Gastroesophageal sphincter (tissue), 4 donors: ENCODE data around the gene SAMD5. TPM values are rescaled to one million over a fixed set of nuclear protein-coding genes. Genes with fewer than 3 reads are reported as not detected.

ENCODE experiments used
- ATAC-seq: fragments of 150-250 bp; one replicate; pipeline ENCODE4 v1.9.1; 2016; ENCODE audit warnings: mild to moderate bottlenecking, moderate library complexity
- H3K27ac ChIP-seq, 4 donors: fragments of 200-600 bp; sonication (generic) in 3 of 4; 1 replicate in 3 of 4; 2 replicates in 1 of 4; pipeline ENCODE4 v1.5.1; 2016 to 2019
- H3K27me3 ChIP-seq: fragments of 200-600 bp; sonication (generic); one replicate; pipeline ENCODE4 v1.5.1; 2019
- H3K36me3 ChIP-seq, 2 donors: fragments of 200-600 bp; sonication (generic); one replicate each; pipeline ENCODE4 v1.5.1; 2019; ENCODE audit warnings: control low read depth in 1 of 2
- H3K4me1 ChIP-seq, 3 donors: fragments of 200-600 bp; sonication (generic); 1 replicate in 2 of 3; 2 replicates in 1 of 3; pipeline ENCODE4 v1.5.1; 2016 to 2019; ENCODE audit warnings: control low read depth in 2 of 3
- H3K4me3 ChIP-seq, 2 donors: fragments of 200-600 bp; sonication (generic); one replicate each; pipeline ENCODE4 v1.5.1; 2019; ENCODE audit warnings: mild to moderate bottlenecking in 1 of 2, moderate library complexity in 1 of 2
- H3K9me3 ChIP-seq, 3 donors: fragments of 200-600 bp; sonication (generic); one replicate each; pipeline ENCODE4 v1.5.1; 2017 to 2019; ENCODE audit warnings: control low read depth in 2 of 3
- CTCF ChIP-seq, 4 experiments: fragments of 200-600 bp in 2 of 4; fragments of 450-650 bp in 2 of 4; sonication (generic) in 1 of 4; IDR thresholded peaks; one replicate each; pipeline ENCODE4 v1.5.1; 2017 to 2019; ENCODE audit warnings: antibody characterized with exemption in 4 of 4, mild to moderate bottlenecking in 2 of 4, moderate library complexity in 2 of 4
- EP300 ChIP-seq: sonication (generic); formaldehyde crosslinking; IDR thresholded peaks from one replicate; pipeline ENCODE4 v1.6.1; 2017; ENCODE audit warnings: antibody characterized with exemption, mild to moderate bottlenecking
- POLR2A ChIP-seq, 2 donors: fragments of 450-650 bp; IDR thresholded peaks; one replicate each; pipeline ENCODE4 v1.6.1; 2017; ENCODE audit warnings: antibody characterized with exemption in 2 of 2, mild to moderate bottlenecking in 2 of 2, moderate library complexity in 1 of 2
- POLR2AphosphoS5 ChIP-seq: sonication (generic); formaldehyde crosslinking; IDR thresholded peaks from one replicate; pipeline ENCODE4 v1.6.1; 2017; ENCODE audit warnings: antibody characterized with exemption
- WGBS, 2 donors: methylation state at CpG; one replicate each; pipeline ENCODE4 v1.1.5; 2018; ENCODE audit warnings: low coverage in 1 of 2; 5-methylcytosine and 5-hydroxymethylcytosine counted together
- total RNA-seq, 4 donors: library from RNA; depleted of rRNA; stranded (reverse); fragments of >200 nt; gene quantifications; one replicate each; pipeline ENCODE4 v1.1.0, GENCODE V29; 2016

SAMD5 gene
- 1 to 10 TPM in 1 of 4 donors, under 1 TPM in 3; 0.93 to 1.3 (median 0.96) TPM for total RNA-seq

GRCh38 chr6:147508042-147508865, at the start of gene SAMD5:
TSS of gene SAMD5 (plus strand) at chr6:147508690. CDS start at chr6:147508929, 239 bp downstream.
- H3K27me3 ChIP-seq, result peaks cover 82% of the 10 kb centered on the region
- ATAC-seq, result peak; percentile 68
- H3K36me3 ChIP-seq, result no peaks in the 10 kb centered on the region
- H3K27ac ChIP-seq, result peak within 1 kb of the TSS in 2 of 4 donors; percentile 53 to 70
- no peaks in the 10 kb centered on the region for H3K9me3 ChIP-seq
- WGBS, 2 donors, result 0% methylated on average over 3 of the region's 90 CpGs; no CpG with 5 or more reads in 1 of the 2 donors
- peak in 1 of 2 donors; percentile 22 for TF ChIP-seq POLR2A (IDR thresholded peaks at IDR 0.05)
- TF ChIP-seq POLR2AphosphoS5, result no peak
- peak in 1 of 4 experiments; percentile 3 for TF ChIP-seq CTCF (IDR thresholded peaks at IDR 0.05)
- peak within 1 kb of the TSS; percentile 32 to 63 for H3K4me3 ChIP-seq
- H3K4me1 ChIP-seq, result peaks cover 0 to 33% (median 12%) of the 10 kb centered on the region in 3 donors

- TF ChIP-seq POLR2AphosphoS5 (no peak), EP300 (no peak), POLR2A (IDR thresholded peaks at IDR 0.05) (no peak), CTCF (IDR thresholded peaks at IDR 0.05) (no peak)
- WGBS, 2 donors, result 67 to 100% methylated on average over 1 of the region's 1 CpG
- H3K9me3 ChIP-seq, result peaks cover 0 to 11% (median 0%) of the 10 kb centered on the region in 3 donors
- no peak overlapping the region for H3K4me3 ChIP-seq
- no peaks in the 10 kb centered on the region for H3K4me1 ChIP-seq
- no peak overlapping the region for H3K27ac ChIP-seq
- no peaks in the 10 kb centered on the region for H3K36me3 ChIP-seq
- no peaks in the 10 kb centered on the region for H3K27me3 ChIP-seq
- no peak for ATAC-seq
These were observed 48.7 kb upstream of the SAMD5 start for GRCh38 chr6:147459780-147460179.

GRCh38 chr6:147463651-147464050, 44.8 kb upstream of the SAMD5 start:
- Histone ChIP-seq H3K27ac (no peak overlapping the region), H3K9me3 (peaks cover 0 to 11% (median 0%) of the 10 kb centered on the region in 3 donors), H3K4me1 (no peaks in the 10 kb centered on the region), H3K36me3 (no peaks in the 10 kb centered on the region), H3K4me3 (no peak overlapping the region), H3K27me3 (no peaks in the 10 kb centered on the region)
- ATAC-seq, result no peak
- no peak for TF ChIP-seq CTCF (IDR thresholded peaks at IDR 0.05)
- TF ChIP-seq POLR2AphosphoS5, result no peak
- no peak for TF ChIP-seq POLR2A (IDR thresholded peaks at IDR 0.05)
- no peak for TF ChIP-seq EP300
- 42 to 85% methylated on average over 1 of the region's 1 CpG for WGBS, 2 donors

GRCh38 chr6:147467428-147467827, 41.1 kb upstream of the SAMD5 start:
- no peaks in the 10 kb centered on the region for H3K4me1 ChIP-seq
- no peak overlapping the region for H3K4me3 ChIP-seq
- no peaks in the 10 kb centered on the region for H3K27me3 ChIP-seq
- no peak for TF ChIP-seq EP300
- no peaks in the 10 kb centered on the region for H3K9me3 ChIP-seq
- 62 to 78% methylated on average over 5 of the region's 5 CpGs for whole genome bisulfite sequencing, 2 donors
- no peak overlapping the region for H3K27ac ChIP-seq
- no peak for ATAC-seq
- H3K36me3 ChIP-seq, result no peaks in the 10 kb centered on the region

GRCh38 chr6:147467886-147468285, 40.6 kb upstream of the SAMD5 start:
- ATAC-seq, result no peak
- no peaks in the 10 kb centered on the region for H3K36me3 ChIP-seq
- H3K9me3 ChIP-seq, result peaks cover 0 to 2% (median 0%) of the 10 kb centered on the region in 3 donors
- H3K27ac ChIP-seq, result no peak overlapping the region
- no peak overlapping the region for H3K4me3 ChIP-seq
- TF ChIP-seq EP300, result no peak
- no peak for TF ChIP-seq POLR2A (IDR thresholded peaks at IDR 0.05)
- TF ChIP-seq POLR2AphosphoS5, result no peak
- no peak for TF ChIP-seq CTCF (IDR thresholded peaks at IDR 0.05)
- 50 to 52% methylated on average over 2 of the region's 2 CpGs for WGBS, 2 donors
- H3K27me3 ChIP-seq, result no peaks in the 10 kb centered on the region
- no peaks in the 10 kb centered on the region for H3K4me1 ChIP-seq
